ENCODE measurements around the gene SLC6A12.

The SLC6A12 gene

DNA sequence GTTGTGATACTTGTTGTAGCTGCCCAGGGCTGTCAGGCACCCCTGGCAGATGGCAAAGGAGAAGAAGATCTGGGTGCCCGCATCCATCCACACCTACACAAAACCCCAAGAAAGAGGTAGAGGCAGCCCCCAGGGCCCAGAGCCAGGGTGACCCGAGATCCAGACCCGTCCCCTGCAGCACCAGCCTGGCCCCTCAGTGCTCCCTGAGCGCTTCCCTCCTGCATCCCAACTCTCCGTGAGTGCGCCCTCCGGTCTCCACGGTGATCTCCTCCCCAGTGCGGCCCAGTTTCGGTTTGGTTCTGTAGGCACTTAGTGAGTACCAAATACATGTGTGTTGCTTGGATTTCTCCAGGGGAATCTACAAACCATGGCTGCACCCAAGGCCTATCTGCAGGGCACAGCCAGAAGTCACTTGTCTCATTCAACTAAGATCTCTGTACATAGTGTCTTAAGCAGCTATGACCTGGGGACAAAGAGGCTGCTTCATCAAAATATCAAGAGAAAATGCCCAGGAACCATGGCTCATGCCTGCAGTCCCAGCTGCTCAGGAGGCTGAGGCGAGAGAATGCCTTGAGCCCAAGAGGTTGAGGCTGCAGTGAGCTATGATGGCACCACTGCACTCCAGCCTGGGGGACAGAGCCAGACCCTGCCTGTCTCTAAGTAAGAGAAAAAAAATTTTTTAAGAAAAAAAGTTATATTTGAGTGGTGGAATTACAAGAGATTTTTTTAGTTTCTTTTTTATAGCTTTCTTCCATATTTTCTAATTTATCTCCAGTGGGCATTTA lies 15.9 kb downstream of the SLC6A12 start:
- TF ChIP-seq, protein P1, sequence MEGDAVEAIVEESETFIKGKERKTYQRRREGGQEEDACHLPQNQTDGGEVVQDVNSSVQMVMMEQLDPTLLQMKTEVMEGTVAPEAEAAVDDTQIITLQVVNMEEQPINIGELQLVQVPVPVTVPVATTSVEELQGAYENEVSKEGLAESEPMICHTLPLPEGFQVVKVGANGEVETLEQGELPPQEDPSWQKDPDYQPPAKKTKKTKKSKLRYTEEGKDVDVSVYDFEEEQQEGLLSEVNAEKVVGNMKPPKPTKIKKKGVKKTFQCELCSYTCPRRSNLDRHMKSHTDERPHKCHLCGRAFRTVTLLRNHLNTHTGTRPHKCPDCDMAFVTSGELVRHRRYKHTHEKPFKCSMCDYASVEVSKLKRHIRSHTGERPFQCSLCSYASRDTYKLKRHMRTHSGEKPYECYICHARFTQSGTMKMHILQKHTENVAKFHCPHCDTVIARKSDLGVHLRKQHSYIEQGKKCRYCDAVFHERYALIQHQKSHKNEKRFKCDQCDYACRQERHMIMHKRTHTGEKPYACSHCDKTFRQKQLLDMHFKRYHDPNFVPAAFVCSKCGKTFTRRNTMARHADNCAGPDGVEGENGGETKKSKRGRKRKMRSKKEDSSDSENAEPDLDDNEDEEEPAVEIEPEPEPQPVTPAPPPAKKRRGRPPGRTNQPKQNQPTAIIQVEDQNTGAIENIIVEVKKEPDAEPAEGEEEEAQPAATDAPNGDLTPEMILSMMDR (IDR thresholded peaks at IDR 0.05; ENCODE audit: insufficient read depth, low read length), result no peak
- TF ChIP-seq SPI1 (IDR thresholded peaks at IDR 0.05; ENCODE audit: borderline replicate concordance, low read depth) (no peak), POLR2AphosphoS5 (IDR thresholded peaks at IDR 0.05; ENCODE audit: low read depth) (no peak), REST (IDR thresholded peaks at IDR 0.05; ENCODE audit: insufficient replicate concordance, low read depth) (no peak), GABPA (IDR thresholded peaks at IDR 0.05; ENCODE audit: low read depth) (no peak)
- no peak overlapping the region for H3K4me3 ChIP-seq (replicated peaks; ENCODE audit: insufficient read depth, low read length)
- H3K27ac ChIP-seq (replicated peaks), result no peak overlapping the region
- peaks cover 3% of the 10 kb centered on the region for H3K27me3 ChIP-seq (ENCODE audit: insufficient read depth, poor library complexity, severe bottlenecking)
- no peak for DNase-seq (ENCODE audit: low read depth in 1 of 2, low spot score in 1 of 2)

GRCh38 chr12:197347-197746 lies 16.6 kb downstream of the SLC6A12 start:
- TF ChIP-seq REST (IDR thresholded peaks at IDR 0.05; ENCODE audit: insufficient replicate concordance, low read depth) (no peak), SPI1 (IDR thresholded peaks at IDR 0.05; ENCODE audit: borderline replicate concordance, low read depth) (no peak), POLR2AphosphoS5 (IDR thresholded peaks at IDR 0.05; ENCODE audit: low read depth) (no peak), GABPA (IDR thresholded peaks at IDR 0.05; ENCODE audit: low read depth) (no peak)
- TF ChIP-seq, protein P1 (IDR thresholded peaks at IDR 0.05; ENCODE audit: insufficient read depth, low read length), result no peak
- Histone ChIP-seq H3K4me3 (replicated peaks; ENCODE audit: insufficient read depth, low read length) (no peak overlapping the region), H3K27me3 (ENCODE audit: insufficient read depth, poor library complexity, severe bottlenecking) (peaks cover 3% of the 10 kb centered on the region), H3K27ac (replicated peaks) (no peak overlapping the region)
- no peak for DNase-seq (ENCODE audit: low read depth in 1 of 2, low spot score in 1 of 2)

DNA sequence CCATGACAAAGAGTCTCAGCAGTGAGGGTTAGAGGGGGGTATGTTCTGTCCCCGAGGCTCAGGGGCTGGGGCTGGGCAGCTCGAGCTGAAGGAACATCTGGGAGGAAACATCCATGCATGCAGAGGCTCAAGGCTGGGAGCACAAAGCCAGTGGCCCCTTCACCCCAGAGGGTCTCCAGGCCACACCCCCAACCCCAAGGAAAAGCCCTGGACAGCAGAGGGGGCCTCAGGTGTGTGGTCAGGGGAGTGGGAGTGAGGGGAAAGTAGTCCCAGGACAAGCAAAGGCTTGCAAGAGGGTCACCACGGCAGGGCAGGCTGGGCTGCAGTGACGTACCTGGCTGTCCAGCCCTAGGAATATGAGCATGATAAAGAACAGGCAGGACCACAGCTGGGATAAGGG lies 17.5 kb downstream of the SLC6A12 start:
- no peak for DNase-seq (ENCODE audit: low read depth in 1 of 2, low spot score in 1 of 2)
- H3K27ac ChIP-seq (replicated peaks), result no peak overlapping the region

More for the DNA sequence above, 17.5 kb downstream of the SLC6A12 start:
- no peak overlapping the region for H3K4me3 ChIP-seq (replicated peaks; ENCODE audit: insufficient read depth, low read length)
- peaks cover 3% of the 10 kb centered on the region for H3K27me3 ChIP-seq (ENCODE audit: insufficient read depth, poor library complexity, severe bottlenecking)
- TF ChIP-seq SPI1 (IDR thresholded peaks at IDR 0.05; ENCODE audit: borderline replicate concordance, low read depth) (no peak), REST (IDR thresholded peaks at IDR 0.05; ENCODE audit: insufficient replicate concordance, low read depth) (no peak), GABPA (IDR thresholded peaks at IDR 0.05; ENCODE audit: low read depth) (no peak), POLR2AphosphoS5 (IDR thresholded peaks at IDR 0.05; ENCODE audit: low read depth) (no peak)
- TF ChIP-seq, protein P1 (IDR thresholded peaks at IDR 0.05; ENCODE audit: insufficient read depth, low read length), result no peak

Measured in HL-60 (cell line).